HUES6 (cell line): ENCODE measurements around the gene GNB5.

Experiments
- H3K27ac ChIP-seq: 2 replicates; pipeline ENCODE4 v1.7.0; 2013; ENCODE audit warnings: low read depth, mild to moderate bottlenecking, low read length, inconsistent platforms
- H3K27me3 ChIP-seq: 2 replicates; pipeline ENCODE4 v1.6.1; 2013; ENCODE audit warnings: low read length; ENCODE audit not compliant: control insufficient read depth, insufficient read depth
- H3K36me3 ChIP-seq: 2 replicates; pipeline ENCODE4 v1.6.1; 2013; ENCODE audit warnings: low read length; ENCODE audit not compliant: control insufficient read depth, insufficient read depth
- H3K4me1 ChIP-seq: 2 replicates; pipeline ENCODE4 v1.6.1; 2013; ENCODE audit warnings: low read length; ENCODE audit not compliant: control insufficient read depth, insufficient read depth
- H3K4me3 ChIP-seq: 2 replicates; pipeline ENCODE4 v1.5.1; 2013; ENCODE audit warnings: low read depth, low read length
- H3K9ac ChIP-seq: one replicate; pipeline ENCODE4 v1.6.1; 2013; ENCODE audit warnings: mild to moderate bottlenecking, low read length
- H3K9me3 ChIP-seq: 2 replicates; pipeline ENCODE4 v1.6.1; 2013; ENCODE audit warnings: low read depth, low read length; ENCODE audit not compliant: control insufficient read depth, insufficient read depth

GNB5 gene

DNA sequence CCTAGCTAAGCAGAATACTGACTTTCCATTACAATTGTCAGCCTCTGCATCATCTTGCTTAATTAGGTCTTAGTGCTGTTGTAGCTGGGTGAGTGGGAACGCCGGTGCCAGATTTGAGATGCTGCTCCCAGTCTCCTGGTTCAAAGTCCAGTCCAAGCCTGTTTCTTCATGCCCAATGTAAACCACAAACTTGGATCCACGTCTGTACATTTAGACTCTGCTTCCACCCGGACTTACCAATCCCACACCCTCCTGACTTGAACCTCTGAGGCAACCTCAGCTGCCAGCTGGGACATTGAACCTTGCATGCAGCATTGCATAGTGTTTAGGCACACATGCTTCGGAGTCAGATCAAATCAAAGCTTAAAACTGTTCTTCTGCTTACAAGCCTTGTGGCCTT is 121.6 kb downstream of the GNB5 start:
- H3K9me3 ChIP-seq: no peaks in the 10 kb centered on the region
- no peak overlapping the region for H3K27ac ChIP-seq
- no peak overlapping the region for H3K4me3 ChIP-seq
- no peak overlapping the region for H3K9ac ChIP-seq
- no peaks in the 10 kb centered on the region for H3K27me3 ChIP-seq
- H3K36me3 ChIP-seq: peaks cover 6% of the 10 kb centered on the region
- H3K4me1 ChIP-seq: peaks cover 3% of the 10 kb centered on the region; the same call in 1 of the 2 replicates

DNA sequence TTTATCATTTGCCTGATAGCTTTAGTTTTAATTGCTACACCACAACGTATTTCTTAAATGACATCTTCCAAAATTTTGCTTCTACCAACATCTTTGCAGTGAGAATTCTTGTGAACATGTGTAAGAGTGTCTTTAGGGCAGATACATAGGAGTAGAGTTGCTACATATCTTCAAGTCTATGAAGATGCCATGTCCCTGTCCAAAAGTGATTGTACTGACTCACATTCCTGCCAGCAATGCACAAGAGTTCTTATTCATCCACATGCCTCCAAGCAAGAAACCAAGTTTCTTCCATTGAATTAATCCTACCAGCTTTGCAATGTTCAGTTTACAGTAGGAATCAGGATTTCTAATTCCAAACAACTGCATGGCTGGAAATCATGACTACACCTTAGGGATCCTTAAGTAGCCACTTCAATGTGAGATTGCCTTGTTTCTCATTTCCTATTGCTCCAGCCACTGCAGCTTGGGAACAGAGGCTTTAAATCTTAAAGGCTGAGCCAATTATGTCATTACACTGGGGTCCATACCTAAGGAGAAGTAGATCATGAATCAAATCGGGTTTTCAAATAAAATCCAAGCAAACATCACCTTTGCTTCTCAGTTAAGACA is 123.1 kb downstream of the GNB5 start:
- Histone ChIP-seq H3K27ac (no peak overlapping the region), H3K27me3 (no peaks in the 10 kb centered on the region), H3K4me3 (no peak overlapping the region)

DNA sequence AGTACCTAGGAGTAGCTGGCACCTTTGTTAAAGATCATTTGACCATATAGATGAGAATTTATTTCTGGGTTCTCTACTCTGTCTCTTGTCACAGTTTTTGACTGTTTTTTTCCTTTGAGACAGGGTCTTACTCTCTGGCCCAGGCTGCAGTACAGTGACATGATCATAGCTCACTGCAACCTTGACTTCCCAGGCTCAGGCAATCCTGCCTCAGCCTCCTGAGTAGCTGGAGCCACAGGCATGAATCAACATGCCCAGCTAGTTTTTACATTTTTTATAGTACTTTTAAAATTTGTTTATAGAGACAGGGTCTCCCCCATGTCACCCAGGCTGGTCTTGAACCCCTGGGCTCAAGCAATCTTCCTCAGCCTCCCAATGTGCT is 123.7 kb downstream of the GNB5 start:
- Histone ChIP-seq H3K9me3 (no peaks in the 10 kb centered on the region), H3K27ac (no peak overlapping the region), H3K9ac (no peak overlapping the region), H3K27me3 (no peaks in the 10 kb centered on the region), H3K36me3 (peaks cover 24% of the 10 kb centered on the region), H3K4me3 (no peak overlapping the region), H3K4me1 (peaks cover 3% of the 10 kb centered on the region; the same call in 1 of the 2 replicates)

More for the DNA sequence above, 123.1 kb downstream of the GNB5 start:
- H3K36me3 ChIP-seq: peaks cover 18% of the 10 kb centered on the region
- H3K9ac ChIP-seq: no peak overlapping the region
- peaks cover 3% of the 10 kb centered on the region; the same call in 1 of the 2 replicates for H3K4me1 ChIP-seq
- no peaks in the 10 kb centered on the region for H3K9me3 ChIP-seq

DNA sequence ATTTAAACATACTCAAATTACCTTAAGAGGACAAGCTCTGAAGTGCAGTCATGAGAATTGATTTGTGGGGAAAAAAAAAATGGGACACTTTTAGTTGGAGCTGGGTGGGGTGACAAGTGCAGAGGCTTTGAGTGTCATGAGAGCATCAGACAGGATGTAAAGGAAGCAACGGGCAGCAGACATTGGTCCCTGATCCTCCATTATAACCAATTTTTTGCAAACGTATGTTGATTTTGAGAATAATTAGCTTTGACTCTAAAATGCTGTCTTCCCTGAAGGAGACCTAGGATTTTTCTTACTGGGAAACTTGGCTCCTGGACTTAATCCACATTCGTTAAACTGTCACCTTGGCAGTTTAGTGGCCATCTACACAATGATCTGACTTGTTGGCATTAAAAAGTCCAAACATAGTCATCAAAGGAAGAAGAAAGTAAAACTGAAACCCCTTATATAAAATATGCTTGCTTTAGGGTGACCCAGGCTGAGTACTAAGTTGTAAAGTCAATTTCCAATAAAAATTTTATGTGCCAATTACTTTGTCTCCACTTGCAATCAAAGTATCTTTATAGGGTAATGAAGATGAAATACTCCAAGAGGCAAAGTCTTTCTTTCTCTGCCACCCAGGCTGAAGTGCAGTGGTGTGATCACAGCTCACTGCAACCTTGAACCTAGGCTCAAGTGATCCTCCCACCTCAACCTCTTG is 124.2 kb downstream of the GNB5 start:
- no peak overlapping the region for H3K27ac ChIP-seq
- H3K9ac ChIP-seq: no peak overlapping the region
- no peaks in the 10 kb centered on the region for H3K9me3 ChIP-seq
- no peak overlapping the region for H3K4me3 ChIP-seq
- H3K4me1 ChIP-seq: peaks cover 3% of the 10 kb centered on the region; the same call in 1 of the 2 replicates
- H3K36me3 ChIP-seq: peaks cover 28% of the 10 kb centered on the region
- H3K27me3 ChIP-seq: no peaks in the 10 kb centered on the region
